NOMO-1 treated with DMSO at 0.1 percent for 48 hours (cell line): Measurements from ENCODE around the gene GRM5.

Experiments
- DNase-seq: peaks from one replicate; lab custom pipeline; 2025; ENCODE audit not compliant: unreplicated experiment; lab: John Stamatoyannopoulos, UW

Gene GRM5

DNA sequence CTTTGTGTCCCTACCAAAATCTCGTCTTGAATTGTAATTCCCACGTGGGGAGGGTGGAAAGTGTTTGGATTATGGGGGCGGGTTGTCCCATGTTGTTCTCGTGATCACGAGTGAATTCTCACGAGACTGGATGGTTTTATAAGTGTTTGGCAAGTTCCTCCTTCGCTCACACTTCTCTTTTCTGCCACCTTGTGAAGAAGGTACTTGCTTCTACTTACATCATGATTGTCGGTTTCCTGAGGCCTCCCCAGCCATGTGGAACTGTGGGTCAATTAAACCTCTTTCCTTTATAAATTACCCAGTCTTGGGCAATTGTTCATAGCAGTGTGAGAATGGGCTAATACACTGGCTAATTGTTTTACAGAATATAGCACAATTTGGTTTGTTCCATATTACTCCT is 326.3 kb downstream of the GRM5 start:
- peak; percentile 82 for DNase-seq

DNA sequence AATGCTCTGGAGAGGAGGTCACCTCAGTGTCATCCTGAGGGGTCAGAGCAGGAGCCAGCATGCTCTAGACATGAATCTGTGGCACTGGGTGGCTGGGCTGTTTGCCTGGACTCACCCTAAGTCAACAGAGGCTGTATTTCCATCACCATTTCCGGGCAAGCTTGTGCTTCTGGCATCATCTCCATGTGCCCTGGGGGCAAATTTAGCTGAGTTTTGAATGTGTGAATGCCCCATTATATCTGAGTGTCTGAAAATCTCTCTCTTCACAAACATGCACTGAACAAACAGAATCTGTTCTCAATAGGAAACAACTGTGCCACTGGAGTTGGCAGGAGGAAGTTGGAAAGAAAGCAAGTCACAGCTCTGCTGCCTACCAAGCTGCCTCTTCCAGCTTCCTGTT is 356.2 kb downstream of the GRM5 start:
- no peak for DNase-seq

DNA sequence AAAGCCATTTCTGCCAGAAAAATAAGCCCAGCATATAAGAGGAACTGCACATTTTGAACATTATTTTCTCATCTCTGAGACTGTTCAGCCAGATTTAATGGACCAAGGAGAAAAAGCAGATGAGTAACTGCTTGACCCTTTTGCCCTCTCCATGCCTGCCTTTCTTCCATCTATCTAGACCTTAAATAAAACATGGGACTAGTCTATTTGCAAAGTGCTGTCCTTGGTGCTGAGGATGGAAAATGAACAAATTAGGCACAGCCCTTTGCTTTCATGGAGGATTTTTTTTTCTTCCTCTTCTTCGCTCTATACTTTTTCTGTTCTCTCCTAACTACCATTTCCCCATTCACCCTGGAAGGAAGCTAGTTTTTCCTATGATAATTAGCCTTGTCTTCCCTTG is 361.3 kb downstream of the GRM5 start:
- no peak for DNase-seq

DNA sequence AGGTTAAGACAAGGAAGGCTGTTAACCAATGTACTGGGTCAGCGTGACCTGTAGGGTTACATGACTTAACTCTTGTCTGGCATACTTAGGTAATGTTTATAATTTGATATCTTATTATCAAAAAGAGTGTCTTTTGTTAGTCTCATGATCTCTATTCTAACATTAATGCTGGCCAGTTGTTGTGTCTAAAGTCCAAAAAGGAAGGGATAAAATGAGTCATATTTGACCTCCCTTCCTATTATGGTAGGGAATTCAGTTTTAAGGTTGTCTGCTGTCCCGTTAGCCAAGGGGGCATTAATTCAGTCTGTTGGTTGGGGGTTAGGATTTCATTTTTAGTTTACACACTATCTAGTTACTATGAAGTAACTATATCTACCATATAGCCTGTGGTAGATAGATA is 364.0 kb downstream of the GRM5 start:
- no peak for DNase-seq

DNA sequence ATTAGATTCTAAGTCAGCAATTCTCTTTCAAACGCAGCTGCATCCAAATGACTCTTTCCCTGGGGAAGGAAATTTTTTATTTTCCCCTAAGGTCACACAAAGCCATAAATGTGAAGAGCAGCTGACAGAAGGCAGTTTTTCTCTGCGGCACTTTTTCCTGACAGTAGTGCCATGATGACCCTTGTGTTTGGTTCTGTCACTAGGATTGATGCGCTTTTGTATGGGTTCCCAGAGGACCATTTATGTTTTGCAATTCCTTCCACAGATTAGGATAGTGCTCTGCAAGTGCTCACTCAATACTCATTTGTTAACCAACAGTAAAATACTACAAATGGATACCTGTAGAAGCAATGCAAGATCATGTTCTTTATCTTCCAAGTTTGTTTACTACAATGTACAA is 368.6 kb downstream of the GRM5 start:
- no peak for DNase-seq

DNA sequence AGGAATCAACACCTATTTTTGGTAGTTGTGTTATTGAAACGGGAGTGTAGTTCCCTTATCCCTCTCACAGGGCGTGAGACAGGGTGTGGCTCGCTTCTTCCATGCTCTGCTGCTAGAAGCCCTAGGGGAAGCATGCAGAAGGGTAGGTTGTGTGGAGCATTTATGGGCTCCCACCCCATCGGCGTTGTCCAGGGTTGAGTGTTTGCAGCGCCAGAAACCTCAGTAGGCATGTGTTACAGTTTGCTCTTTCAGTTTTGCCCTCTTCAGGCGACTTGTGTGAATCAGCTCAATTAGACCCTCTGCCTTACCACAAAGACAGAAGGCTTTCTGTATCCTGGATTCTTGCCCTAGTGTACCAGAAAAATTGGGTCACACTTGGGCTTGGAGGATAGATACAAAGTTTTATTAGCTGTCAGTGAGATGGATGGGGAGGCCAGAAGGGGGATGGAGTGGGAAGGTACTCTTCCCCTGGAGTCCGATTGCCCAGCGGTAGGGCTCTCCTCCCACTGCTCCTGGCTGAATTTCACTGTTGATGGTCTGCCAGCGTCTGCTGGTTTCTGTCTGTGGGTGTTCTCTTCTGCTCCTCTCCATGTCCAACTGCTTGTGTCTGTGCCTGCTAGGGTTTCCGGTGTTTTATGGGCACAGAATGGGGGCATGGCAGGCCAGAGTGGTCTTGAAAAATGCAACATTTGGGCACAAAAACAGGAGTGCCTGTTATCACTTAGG is 369.9 kb downstream of the GRM5 start:
- DNase-seq, result no peak

DNA sequence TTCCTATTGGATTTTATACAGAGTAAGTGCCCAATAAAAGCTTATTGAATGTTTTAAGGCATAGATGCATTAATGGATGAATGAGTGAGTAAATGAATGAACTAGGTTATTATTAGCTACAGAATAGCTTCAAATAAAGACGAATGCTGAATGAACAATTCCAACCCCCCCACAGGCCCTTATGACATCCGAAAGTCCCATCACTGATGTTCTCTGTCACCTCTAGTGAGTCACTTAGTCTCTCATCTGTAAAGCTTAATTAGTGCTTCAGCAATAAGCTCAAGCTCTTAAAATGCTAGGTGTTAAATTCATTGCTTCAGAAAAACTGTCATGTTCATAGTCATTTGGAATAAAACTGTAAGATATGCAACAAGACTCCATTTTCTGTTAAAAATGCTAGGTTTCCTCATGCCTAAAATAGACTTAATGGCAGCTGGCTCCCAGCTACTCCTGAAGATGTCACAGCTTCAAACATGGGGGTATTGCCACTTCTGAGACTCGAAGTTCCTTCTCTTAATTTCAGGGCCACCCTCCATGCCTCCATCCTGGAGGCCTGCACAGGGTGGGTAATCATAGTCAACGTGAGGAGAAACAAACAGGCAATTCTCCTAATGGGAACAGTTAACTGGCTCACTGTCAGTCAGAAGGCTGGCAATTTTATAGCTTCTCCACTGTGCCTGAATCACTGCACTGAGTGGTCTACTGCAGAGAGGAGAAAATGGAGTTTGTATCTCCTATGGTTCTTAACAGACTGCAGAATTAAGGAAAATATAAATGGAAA is 373.3 kb downstream of the GRM5 start:
- DNase-seq, result no peak

DNA sequence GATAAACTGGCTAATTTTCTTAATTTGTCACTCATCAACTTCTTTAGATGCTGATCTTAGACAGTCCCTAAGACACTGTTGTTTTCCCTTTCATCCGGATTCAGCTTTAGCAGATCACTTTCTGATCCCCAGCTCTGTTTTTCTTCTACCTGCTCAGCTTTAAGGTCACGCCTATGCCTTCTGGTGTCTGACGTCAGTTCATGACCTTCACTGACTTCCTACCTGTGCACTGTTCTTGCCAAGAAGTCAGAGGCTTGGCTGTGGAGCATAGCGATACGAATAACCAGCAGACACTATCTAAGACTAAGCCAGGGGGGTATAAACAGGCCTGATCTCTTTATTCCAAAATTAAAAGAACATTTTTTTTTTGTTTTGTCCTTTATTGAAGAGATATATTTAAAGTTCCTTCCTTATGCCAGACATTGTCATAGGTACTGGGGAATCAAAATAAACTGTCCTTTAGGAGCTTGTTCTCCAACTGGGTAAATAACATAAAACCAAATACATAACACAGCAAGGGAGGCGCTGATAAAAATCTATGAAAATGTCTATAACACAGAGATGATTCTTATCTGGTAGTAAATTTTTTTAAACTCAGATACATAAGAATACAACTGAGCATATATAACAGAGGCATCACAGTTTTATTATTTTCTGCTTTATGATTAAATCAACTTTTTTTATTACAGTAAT is 376.1 kb downstream of the GRM5 start:
- no peak for DNase-seq

DNA sequence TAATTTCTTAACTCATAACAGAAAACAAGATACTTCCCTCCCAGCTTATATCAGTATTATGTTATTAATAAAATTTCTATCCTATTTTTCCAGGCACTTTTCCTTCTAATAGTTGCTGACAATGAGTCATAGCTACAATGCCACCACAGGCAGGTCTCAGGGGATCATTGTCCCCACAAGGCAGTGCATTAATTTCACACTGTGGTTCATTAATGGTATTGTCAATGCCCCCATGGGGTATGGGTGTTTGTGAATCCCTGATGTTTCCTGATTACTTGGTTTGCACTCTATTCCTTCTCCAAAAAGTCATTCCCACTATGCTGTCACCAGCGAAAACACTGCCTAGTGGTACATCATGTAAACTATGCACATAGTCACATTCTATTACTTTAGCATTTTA is 382.8 kb downstream of the GRM5 start:
- no peak for DNase-seq

DNA sequence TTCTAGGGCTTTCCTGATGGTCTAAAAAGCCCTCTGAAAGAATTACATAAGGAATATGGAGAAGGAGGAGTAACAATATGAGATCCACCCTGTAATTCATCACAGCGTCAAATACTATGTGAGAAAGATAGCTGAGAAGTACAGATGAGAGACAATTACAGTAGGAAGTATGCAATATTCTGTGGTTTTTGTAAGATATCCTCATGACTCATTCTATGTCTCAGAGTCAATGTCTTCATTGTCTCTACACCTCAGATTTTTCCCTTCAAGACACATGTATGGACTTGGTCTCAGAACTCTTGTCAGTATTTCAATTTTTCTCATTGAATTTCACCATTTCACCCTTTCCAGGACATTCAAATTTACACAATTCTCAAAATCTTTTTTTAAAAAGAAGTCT is 385.0 kb downstream of the GRM5 start:
- DNase-seq, result peak; percentile 18

DNA sequence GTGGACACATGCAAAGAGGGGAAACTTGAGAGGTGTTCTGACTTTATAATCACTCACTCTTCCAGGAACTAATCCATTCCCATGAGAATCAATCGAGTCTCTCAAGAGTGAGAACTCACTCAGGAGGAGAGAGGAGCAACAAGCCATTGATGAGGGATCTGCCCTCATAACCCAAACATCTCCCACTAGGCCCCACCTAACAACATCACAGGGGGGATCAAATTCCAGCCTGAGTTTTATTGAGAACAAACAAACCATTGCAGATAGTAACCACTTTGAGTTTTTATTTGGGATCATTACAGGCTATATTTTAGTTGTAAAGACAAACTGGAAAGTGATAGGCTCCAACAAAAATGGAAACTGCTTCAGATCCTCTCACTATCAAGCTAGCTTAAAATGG is 399.4 kb downstream of the GRM5 start:
- DNase-seq, result no peak

DNA sequence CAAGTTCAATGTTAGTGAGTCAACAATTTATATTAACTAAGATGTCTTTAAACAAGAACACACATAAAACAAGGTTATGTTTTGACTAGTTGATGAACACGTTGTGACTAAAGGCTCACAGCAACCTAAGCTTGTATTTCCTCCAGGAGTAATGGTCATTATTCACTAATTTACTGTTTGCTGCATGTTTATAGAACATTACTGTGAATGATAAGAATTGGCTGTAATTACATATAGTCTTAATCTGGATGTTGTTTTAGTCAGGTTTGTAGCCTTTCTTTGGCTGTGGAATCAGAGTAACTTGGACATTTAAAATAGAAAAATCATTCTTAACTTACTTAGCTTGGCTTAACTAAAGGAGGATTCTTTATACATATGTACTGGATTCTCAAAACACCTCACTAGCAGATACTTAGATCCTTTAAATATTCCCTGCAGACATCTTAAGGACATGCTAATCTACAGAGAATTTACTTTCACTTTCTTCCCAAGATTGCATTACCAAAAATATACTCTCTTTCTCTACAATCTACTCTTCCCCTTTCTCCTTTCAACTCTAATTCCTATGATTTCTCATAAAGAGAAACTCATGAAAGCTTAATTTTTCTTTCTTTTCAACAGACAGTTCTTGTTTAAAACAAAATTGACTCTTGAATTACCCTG is 408.6 kb downstream of the GRM5 start:
- DNase-seq, result no peak

DNA sequence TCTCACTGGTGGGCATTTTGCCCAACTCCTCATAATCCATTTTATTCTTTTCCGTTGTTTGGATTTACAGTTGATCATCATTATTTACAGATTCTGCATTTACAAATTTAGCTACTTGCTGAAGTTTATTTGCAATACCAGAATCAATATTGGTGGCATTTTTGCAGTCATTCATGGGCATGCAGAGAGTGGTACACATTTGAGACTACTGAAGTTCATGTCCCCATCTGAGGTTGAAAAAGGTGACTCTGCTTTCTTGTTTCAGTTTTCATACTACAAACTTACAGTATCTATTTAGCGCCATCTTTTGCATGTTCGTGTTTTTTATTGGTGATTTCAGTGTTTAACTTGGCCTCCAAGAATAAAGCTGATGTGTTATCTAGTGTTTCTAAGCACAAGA is 409.5 kb downstream of the GRM5 start:
- no peak for DNase-seq

DNA sequence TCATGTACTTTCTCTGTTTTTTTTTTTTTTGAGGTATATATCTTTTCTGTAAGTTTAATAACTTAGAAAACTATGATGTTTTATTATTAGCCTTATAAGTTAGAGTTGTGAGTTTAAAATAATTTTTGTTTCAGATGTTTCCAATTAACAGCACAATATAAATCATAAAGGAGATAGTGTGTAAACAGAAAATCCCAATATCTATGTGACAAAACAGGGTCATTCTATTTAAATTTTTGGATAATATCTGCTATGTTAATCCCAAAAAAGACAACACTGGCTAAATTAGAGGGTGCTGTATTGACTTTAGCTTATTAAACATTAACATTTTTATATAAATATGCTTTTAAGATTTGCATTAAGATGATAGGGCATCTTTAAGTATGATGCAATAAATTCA is 410.1 kb downstream of the GRM5 start:
- DNase-seq, result no peak

DNA sequence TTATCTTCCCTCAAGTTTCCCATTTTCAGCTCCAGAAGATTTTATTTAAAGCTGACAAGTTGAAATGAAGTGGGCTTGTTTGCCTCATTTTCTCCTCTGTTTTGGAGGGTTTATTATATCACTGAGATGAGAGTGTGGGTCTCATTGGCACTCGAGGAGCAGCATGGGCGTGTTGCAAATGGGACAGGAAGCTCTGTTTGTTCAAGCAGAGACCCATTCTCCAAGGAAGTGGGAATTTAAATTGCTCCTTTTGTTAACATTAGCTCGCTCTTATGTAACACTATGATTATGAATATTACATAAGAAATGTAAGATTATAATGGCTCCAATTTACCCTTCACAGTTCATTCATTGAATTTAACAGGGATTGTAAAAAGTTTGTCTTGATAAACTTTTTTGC is 410.6 kb downstream of the GRM5 start:
- no peak for DNase-seq

DNA sequence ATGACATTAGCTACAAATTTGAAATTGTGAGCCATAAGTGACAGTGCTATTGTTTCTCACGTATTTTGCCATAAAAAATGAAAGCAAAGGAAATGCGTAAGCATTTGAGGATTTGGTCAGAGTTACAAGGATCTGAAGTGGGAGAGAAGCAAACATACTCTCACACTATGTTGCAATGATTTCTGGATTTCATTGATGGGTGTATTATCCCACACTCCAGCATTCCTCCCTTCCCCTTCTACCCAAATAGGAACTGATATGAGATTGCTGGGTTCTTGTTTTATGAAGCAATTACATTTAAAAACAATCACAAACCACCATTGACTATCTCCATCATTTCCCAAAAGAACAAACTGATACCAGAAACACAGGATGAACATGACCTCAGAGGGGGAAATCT is 414.2 kb downstream of the GRM5 start:
- DNase-seq, result no peak

DNA sequence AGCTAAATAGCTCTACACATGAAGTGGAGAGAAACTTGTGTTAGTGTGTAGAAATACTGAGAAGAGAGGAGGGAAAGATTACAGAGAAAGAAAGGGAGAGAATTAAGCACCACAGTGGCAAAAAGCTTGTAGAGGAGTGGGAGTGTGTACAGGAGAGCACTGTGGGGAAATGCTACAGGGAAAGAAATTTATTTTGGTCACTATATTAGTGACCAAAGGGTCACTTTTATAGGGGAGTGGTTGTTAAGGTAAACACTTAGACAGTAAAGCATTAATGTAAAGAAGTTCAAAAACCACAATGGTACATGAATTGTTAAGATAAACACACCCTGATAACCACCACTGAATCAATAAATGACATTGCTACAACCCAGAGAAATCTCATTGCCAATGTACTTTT is 421.1 kb downstream of the GRM5 start:
- no peak for DNase-seq

DNA sequence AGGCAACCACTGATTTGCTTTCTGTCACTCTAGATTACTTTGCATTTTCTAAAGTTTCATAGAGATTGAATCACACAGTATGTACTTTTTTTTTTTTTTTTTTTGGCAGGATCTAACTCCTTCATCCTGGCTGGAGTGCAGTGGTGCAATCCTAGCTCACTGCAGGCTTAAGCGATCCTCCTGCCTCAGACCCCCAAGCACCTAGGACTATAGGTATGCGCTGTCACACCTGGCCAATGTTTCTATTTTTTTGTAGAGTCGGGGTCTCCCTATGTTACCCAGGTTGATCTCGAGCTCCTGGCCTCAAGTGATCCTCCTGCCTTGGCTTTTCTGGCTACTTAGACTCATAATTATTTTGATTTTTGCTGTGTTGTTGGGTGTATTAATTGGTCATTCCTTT is 433.6 kb downstream of the GRM5 start:
- no peak for DNase-seq

DNA sequence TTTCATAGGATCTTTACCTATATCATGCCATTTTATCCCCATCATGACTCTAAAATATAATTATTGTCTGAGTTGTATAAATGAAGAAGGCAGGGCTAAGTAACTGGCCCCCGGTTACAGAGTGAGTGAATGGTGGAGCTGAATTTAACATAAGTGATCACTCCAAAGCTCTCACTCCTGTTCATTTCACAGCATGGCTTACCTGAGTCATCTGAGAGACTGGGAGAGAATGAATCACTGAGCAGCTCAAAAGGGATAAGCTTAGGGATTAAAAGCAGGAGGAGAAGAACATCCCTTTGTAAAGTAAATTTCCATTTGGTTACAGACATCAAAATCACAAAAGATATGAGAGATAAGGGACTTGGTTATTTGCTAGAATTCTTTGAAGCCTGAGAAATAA is 434.3 kb downstream of the GRM5 start:
- no peak for DNase-seq

DNA sequence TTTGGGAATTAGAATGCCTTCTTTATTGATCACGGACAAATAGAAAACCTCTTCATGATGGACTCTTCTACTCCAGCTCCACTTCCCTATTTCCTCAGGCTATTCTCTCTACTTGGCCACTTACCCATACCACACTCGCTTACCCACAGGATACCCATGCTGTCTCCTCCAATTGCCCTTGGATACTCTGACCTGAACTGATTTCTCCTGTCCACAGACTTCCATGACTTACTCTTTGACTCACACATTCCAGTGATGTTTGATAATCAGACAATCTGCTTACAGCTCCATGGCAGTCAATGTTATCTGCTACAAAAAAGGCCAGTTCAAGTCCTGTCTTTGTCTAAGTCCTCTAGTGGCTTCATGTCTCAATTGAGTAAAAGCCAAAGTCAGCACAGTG is 436.3 kb downstream of the GRM5 start:
- no peak for DNase-seq

DNA sequence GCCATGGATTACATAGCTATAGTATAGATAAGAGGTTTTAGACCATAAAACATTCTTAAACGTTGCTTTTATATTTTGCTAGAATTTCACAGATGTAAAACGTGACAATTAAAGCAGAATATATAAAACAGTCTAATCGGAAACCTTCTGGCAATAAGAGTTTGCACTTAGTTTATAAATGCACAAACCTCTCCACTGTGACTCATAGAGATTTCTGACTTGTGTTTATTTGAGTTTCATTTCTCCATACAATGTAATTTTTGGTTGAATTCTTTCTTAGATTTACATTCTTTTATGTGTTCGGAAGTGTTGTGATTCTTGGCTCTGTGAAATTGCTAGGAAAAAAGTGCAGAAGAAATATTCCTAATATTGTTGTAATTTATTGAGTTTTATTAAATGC is 439.6 kb downstream of the GRM5 start:
- DNase-seq, result no peak

DNA sequence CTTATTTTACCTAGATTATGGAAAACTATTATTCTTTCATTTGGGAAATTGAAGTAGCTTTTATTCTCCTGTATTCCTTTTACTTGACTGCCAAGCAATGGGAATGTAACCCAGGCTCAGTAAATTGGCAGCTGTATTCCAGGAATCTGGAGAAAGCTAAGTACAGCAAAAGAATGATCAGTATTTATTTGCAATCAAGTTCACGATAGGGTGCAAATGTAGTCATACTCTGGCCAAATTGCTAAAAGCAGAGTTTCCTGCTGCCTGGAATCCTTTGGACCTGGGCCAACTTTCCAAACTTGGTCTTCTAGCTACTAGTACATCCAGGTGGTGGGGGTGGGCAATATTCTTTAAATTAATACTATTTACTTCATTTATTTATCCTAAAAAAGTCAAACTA is 442.3 kb downstream of the GRM5 start:
- DNase-seq, result no peak
